NT2/D1 (cell line): ENCODE data around the gene CFAP410.
"Not testable (repeated sequence)": the region's sequence is repeated elsewhere in the genome, so short reads cannot be mapped to it uniquely, and the experiment has no call there.

ENCODE experiments used
- YY1 ChIP-seq: IDR thresholded peaks from 2 replicates; pipeline ENCODE4 v1.6.1; 2011; ENCODE audit not compliant: insufficient read length, insufficient read depth
- ZNF274 ChIP-seq: IDR thresholded peaks from 2 replicates; pipeline ENCODE4 v1.6.1; 2011; ENCODE audit warnings: mild to moderate bottlenecking, low read depth, low read length

GRCh38 chr21:44342981-44343380 lies 3.8 kb upstream of the CFAP410 start:
- TF ChIP-seq ZNF274, YY1: not testable (repeated sequence)
